Fibroblast of mammary gland (primary cell): ENCODE measurements around the gene BICD1.

Experiments used
- DNase-seq: peaks from one replicate; pipeline ENCODE4 v3.0.0-alpha.2; 2010; ENCODE audit warnings: low read depth
- H3K4me3 ChIP-seq: 2 replicates; pipeline ENCODE4 v1.5.1; 2011; ENCODE audit warnings: low read depth, mild to moderate bottlenecking, low read length, moderate library complexity; ENCODE audit not compliant: control insufficient read depth
- TF ChIP-seq, protein P1 (sequence below): conservative IDR thresholded peaks from 2 replicates; pipeline ENCODE4 v1.5.1; 2011; ENCODE audit warnings: low read depth, low read length, inconsistent platforms; ENCODE audit not compliant: control insufficient read depth, insufficient read depth

Gene BICD1

DNA sequence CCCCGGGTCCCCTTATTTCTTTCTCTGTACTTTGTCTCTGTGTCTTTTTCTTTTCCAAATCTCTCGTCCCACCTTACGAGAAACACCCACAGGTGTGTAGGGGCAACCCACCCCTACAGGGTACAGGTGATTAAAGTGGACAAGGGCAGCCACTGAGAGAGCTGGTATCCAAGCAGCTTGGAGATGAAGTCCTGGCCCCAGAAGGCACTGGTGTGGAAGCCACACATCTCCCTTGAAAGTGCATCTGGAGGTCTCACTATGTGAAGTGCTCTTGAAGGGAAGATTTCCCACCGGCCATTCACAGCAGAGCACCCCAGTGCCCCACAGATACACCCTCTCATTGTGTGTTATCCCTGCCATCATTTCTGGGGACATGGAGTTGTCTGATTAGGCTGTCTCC lies 6.3 kb upstream of the BICD1 start:
- TF ChIP-seq, protein P1, sequence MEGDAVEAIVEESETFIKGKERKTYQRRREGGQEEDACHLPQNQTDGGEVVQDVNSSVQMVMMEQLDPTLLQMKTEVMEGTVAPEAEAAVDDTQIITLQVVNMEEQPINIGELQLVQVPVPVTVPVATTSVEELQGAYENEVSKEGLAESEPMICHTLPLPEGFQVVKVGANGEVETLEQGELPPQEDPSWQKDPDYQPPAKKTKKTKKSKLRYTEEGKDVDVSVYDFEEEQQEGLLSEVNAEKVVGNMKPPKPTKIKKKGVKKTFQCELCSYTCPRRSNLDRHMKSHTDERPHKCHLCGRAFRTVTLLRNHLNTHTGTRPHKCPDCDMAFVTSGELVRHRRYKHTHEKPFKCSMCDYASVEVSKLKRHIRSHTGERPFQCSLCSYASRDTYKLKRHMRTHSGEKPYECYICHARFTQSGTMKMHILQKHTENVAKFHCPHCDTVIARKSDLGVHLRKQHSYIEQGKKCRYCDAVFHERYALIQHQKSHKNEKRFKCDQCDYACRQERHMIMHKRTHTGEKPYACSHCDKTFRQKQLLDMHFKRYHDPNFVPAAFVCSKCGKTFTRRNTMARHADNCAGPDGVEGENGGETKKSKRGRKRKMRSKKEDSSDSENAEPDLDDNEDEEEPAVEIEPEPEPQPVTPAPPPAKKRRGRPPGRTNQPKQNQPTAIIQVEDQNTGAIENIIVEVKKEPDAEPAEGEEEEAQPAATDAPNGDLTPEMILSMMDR: no peak
- no peak overlapping the region for H3K4me3 ChIP-seq
- no peak for DNase-seq

DNA sequence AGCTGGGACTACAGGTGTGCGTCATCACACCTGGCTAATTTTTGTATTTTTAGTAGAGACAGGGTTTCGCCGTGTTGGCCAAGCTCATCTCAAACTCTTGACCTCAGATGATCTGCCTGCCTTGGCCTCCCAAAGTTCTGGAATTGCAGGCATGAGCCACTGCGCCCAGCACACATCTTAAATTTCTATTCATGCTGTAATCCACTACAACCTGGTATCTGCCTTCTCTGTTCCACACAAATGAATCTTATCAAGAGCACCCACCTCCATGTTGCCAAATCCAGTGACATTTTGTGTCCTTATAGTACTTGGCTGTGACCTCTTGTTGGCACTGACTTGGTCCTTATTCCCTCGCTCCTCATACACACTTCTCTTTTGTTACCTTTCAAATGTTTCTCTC lies 5.8 kb upstream of the BICD1 start:
- TF ChIP-seq, protein P1: no peak
- H3K4me3 ChIP-seq: no peak overlapping the region
- DNase-seq: no peak

DNA sequence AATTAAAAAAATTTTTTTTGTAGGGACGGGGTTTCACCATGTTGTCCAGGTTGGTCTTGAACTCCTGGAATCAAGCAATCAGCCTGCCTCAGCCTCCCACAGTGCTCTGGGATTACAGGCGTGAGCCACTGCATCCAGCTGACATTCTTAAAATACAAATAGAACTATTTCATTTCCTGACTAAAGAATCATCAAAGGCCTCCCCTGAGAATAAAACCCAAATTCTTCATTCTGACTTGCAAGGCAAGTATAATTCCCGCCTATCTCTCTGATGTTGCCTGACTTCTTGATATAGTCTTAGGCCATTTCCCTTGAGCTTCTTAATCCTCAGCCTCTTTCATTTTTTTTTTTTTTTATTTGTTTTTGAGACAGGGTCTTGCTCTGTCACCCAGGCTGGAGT lies 4.4 kb upstream of the BICD1 start:
- H3K4me3 ChIP-seq: no peak overlapping the region
- TF ChIP-seq, protein P1: no peak
- peak; percentile 76 for DNase-seq

DNA sequence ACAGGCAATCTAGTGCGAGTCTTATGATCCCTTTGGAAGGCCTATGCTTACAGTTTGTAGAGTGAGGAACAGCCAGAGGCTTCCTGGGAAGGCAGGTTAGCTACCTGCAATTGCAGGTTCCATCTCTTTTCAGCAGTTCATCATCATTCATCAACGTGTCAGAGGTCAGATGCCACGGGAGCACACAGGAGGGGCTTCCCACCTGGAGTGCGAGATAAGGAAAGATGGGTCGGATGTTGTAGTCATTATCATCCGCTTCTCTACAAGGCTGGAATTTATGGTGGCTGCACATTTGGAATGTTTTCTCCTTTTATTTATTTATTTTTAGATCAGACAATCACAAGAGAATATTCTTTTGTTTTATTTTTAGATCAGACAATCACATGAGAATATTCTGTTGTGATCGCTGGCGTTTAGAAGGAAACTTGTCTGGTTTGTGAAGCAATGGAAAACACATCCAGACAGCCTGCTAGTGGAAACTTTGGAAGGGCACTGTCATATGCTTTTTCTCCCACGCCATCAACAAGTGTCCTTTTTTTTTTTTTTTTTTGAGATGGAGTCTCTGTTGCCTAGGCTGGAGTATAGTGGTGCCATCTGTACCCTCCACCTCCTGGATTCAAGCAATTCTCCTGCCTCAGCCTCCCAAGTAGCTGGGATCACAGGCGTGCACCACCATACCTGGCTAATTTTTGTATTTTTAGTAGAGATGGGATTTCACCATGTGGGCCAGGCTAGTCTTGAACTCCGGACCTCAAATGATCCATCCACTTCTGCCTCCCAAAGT lies 1.9 kb upstream of the BICD1 start:
- TF ChIP-seq, protein P1: no peak
- H3K4me3 ChIP-seq: no peak overlapping the region
- no peak for DNase-seq

DNA sequence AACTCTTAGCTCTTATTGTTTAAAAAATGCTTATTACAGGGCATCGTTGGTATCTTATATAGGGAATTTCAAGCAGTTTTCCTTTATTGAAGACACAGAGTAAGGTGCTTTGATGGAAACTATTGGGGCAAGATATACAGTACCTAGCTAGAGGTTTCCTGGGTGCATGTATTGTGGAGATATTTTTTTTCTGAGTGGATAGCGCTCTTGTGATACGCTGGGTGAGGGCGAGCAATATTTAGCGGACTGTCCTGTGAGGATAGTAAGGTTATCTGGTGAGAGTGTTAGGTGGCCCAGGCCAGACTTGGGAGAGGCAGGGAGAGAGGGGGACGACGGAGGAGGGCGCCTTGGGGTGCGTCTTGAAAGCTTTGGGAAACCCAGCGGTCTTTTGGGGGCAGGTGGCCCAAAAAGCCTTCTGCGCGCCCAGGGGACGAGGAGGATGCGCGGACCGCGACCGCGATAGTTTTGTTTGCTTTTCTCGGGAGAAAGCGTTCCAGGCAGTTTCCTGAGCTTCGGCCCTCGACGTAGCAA lies 596 bp upstream of the BICD1 start:
- H3K4me3 ChIP-seq: peak overlapping the region; percentile 95
- no peak for DNase-seq
- TF ChIP-seq, protein P1: no peak

DNA sequence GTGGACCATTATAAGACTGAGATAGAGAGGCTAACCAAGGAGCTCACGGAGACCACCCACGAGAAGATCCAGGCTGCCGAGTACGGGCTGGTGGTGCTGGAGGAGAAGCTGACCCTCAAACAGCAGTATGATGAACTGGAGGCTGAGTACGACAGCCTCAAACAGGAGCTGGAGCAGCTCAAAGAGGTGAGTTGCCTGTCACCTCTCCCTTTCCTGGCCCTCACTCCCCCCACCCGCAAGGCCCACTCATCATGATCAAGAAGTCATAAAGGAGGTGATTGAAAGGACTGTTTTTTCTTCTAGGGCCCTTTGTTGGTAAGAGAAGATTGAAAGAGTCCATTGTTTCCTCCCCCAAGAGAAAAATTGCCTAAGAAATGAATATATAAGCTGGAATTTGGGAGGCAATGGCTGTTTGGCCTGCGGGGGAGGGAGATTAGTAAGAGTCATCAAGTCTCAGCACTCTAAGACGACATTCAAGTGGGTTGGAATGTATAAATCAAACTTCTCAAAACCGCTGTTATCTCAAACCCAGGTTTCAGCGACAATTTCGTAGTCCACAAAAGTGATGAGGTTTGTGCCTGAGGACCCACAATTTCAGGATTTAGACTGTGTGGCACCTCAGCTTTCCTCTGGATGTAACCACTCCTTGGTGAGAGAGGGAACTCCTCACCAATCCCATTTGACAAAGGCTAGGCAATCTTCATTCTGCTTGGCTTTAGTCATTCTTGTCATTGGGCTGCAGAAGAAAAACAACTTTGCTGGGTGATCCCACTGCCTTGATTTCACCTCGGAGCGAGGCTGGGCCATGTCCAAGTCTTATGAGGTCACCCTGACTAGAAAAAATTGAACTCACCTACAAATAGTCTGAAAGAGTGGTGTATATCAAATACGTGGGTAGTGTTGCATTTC lies 966 bp downstream of the BICD1 start:
- peak; percentile 76 for DNase-seq
- peak overlapping the region; percentile 95 for H3K4me3 ChIP-seq
- TF ChIP-seq, protein P1: no peak
